ENCODE measurements around the gene MICAL3.

GRCh38 chr22:17961446-17961729, 63.0 kb downstream of the MICAL3 start:
- TF ChIP-seq CTCF (IDR thresholded peaks at IDR 0.05), result no peak
- no peak for TF ChIP-seq POLR2A (IDR thresholded peaks at IDR 0.05)
